ENCODE data around the gene LCN6.

- TF ChIP-seq GATA2 (IDR thresholded peaks at IDR 0.05; ENCODE audit: low read depth, low read length) = no peak
- no peak for TF ChIP-seq GATA3 (IDR thresholded peaks at IDR 0.05; ENCODE audit: low read depth, low read length)
Observed at GRCh38 chr9:136747161-136748060, 914 bp downstream of the LCN6 start.
